Measurements from ENCODE around the gene SOX21. TPM values are rescaled to one million over a fixed set of nuclear protein-coding genes. Genes with fewer than 3 reads are reported as not detected.

SOX21 gene
- total RNA-seq, 1 experiment from 2014 or later, result 3.9 TPM

DNA sequence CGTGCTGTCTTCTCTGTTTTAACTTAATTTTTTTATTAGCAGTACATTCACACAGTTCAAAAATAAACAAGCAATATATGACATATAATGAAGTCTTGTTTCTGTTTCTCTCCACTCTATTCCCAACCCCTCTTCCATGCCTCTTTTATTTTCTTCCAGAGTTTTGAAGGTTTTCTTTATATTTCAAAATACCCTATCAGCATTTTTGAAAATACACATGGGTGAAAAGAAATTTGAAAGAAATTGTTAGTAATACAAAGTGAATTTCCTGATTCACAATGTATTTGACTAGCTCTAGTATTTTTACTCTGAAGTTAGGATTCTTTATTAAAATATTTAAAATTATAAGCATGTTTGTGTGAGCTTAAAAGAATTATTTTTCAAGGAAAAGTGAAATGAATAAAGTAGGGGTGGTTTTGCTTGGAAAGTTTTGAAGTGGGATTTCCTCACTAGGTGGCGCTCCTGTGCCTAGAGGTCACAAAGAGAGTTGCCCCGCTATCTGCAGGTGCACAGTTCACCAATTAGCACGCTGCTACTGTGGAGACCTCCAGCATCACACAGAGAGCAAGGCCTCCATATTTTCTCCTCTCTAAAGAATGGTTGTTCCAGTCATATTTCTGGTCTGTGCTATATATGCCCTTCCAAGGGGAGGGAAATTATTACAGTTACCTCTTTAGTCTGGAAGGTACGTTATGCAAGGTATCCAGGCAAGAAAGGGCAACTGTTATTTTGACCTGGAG lies 37.6 kb downstream of the SOX21 start:
- Histone ChIP-seq H3K27me3 (ENCODE audit: control insufficient read depth, insufficient read depth, low read length) (no peaks in the 10 kb centered on the region), H3K4me3 (ENCODE audit: insufficient read depth, low read depth, low read length) (no peak overlapping the region), H3K36me3 (replicated peaks; ENCODE audit: control insufficient read depth, insufficient read depth, low read length) (no peaks in the 10 kb centered on the region)
- peak; percentile 67 for DNase-seq

DNA sequence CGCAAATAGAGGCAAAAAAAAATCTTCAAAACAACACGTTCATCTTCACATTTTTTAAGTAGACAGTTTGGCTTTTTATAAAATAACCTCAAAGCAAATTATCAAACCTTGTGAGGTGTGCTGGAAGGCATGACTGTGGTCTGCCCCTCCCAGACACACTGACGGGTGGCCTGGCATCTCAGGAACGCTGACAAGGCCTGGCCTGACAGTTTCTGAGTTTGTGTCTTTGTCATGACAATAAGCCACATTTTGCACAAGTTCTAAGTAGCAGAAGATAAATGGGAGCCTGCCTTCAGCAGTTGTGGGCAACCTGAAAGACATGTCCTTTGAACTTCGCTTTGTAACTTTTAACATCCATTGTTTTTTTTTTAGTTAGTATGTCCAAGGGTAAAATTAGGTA lies 38.5 kb downstream of the SOX21 start:
- peak; percentile 32 for DNase-seq
- no peaks in the 10 kb centered on the region for H3K36me3 ChIP-seq (replicated peaks; ENCODE audit: control insufficient read depth, insufficient read depth, low read length)
- H3K27me3 ChIP-seq (ENCODE audit: control insufficient read depth, insufficient read depth, low read length), result no peaks in the 10 kb centered on the region

DNA sequence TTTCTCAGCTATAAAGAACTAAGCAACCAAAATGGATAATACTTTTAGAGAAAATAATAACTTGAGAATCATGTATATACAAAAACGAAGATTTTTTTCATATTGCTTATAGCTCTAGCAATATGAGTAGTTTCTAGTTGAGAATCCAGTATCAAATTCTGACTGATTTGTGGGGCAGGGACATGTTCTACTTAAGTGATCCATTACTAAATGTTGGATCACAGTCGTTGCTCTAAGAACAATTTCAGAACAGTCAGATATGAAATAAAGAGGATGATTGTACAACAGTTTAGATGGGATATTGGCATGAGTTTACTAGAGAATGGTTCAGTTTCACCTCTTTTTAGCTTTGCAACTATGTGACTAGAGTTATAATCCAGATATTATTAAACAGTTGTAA lies 39.9 kb downstream of the SOX21 start:
- Histone ChIP-seq H3K36me3 (replicated peaks; ENCODE audit: control insufficient read depth, insufficient read depth, low read length) (no peaks in the 10 kb centered on the region), H3K27me3 (ENCODE audit: control insufficient read depth, insufficient read depth, low read length) (no peaks in the 10 kb centered on the region), H3K4me3 (ENCODE audit: insufficient read depth, low read depth, low read length) (no peak overlapping the region)
- DNase-seq, result no peak

More for the DNA sequence above, 38.5 kb downstream of the SOX21 start:
- H3K4me3 ChIP-seq (ENCODE audit: insufficient read depth, low read depth, low read length), result no peak overlapping the region

- no peak overlapping the region for H3K4me3 ChIP-seq (ENCODE audit: insufficient read depth, low read depth, low read length)
- H3K27me3 ChIP-seq (ENCODE audit: control insufficient read depth, insufficient read depth, low read length), result no peaks in the 10 kb centered on the region
- DNase-seq, result no peak
- no peaks in the 10 kb centered on the region for H3K36me3 ChIP-seq (replicated peaks; ENCODE audit: control insufficient read depth, insufficient read depth, low read length)
Measured at GRCh38 chr13:94667190-94667589, 45.2 kb downstream of the SOX21 start.

GRCh38 chr13:94666065-94666464 lies 46.3 kb downstream of the SOX21 start:
- Histone ChIP-seq H3K27me3 (ENCODE audit: control insufficient read depth, insufficient read depth, low read length) (no peaks in the 10 kb centered on the region), H3K36me3 (replicated peaks; ENCODE audit: control insufficient read depth, insufficient read depth, low read length) (no peaks in the 10 kb centered on the region), H3K4me3 (ENCODE audit: insufficient read depth, low read depth, low read length) (no peak overlapping the region)
- DNase-seq, result no peak

- no peaks in the 10 kb centered on the region for H3K27me3 ChIP-seq (ENCODE audit: control insufficient read depth, insufficient read depth, low read length)
Measured at GRCh38 chr13:94664889-94665288, 47.5 kb downstream of the SOX21 start.

GRCh38 chr13:94662274-94662945 lies 49.9 kb downstream of the SOX21 start:
- DNase-seq, result no peak
- Histone ChIP-seq H3K36me3 (replicated peaks; ENCODE audit: control insufficient read depth, insufficient read depth, low read length) (no peaks in the 10 kb centered on the region), H3K27me3 (ENCODE audit: control insufficient read depth, insufficient read depth, low read length) (no peaks in the 10 kb centered on the region), H3K4me3 (ENCODE audit: insufficient read depth, low read depth, low read length) (no peak overlapping the region)

More at GRCh38 chr13:94664889-94665288, 47.5 kb downstream of the SOX21 start:
- DNase-seq, result no peak
- no peaks in the 10 kb centered on the region for H3K36me3 ChIP-seq (replicated peaks; ENCODE audit: control insufficient read depth, insufficient read depth, low read length)
- no peak overlapping the region for H3K4me3 ChIP-seq (ENCODE audit: insufficient read depth, low read depth, low read length)

- no peak overlapping the region for H3K4me3 ChIP-seq (ENCODE audit: insufficient read depth, low read depth, low read length)
Measured at GRCh38 chr13:94661406-94661805, 50.9 kb downstream of the SOX21 start.

GRCh38 chr13:94660695-94661326 lies 51.5 kb downstream of the SOX21 start:
- Histone ChIP-seq H3K4me3 (ENCODE audit: insufficient read depth, low read depth, low read length) (no peak overlapping the region), H3K27me3 (ENCODE audit: control insufficient read depth, insufficient read depth, low read length) (no peaks in the 10 kb centered on the region), H3K36me3 (replicated peaks; ENCODE audit: control insufficient read depth, insufficient read depth, low read length) (no peaks in the 10 kb centered on the region)
- DNase-seq, result peak; percentile 13

More at GRCh38 chr13:94661406-94661805, 50.9 kb downstream of the SOX21 start:
- H3K36me3 ChIP-seq (replicated peaks; ENCODE audit: control insufficient read depth, insufficient read depth, low read length), result no peaks in the 10 kb centered on the region
- no peaks in the 10 kb centered on the region for H3K27me3 ChIP-seq (ENCODE audit: control insufficient read depth, insufficient read depth, low read length)
- DNase-seq, result no peak

Other genes with a start within 250 kb of the SOX21 start
- 0.04 TPM in 1 of 2 replicates, not detected in the other for gene DCT, start 232.9 kb downstream of the SOX21 start, total RNA-seq (2014; rRNA removed; shearing (Covaris generic))
- 21.0 and 27.4 TPM in 2 replicates for gene TGDS, start 116.4 kb downstream of the SOX21 start, total RNA-seq (2014; rRNA removed; shearing (Covaris generic))
- 5.6 and 6.7 TPM in 2 replicates for gene GPR180, start 110.7 kb downstream of the SOX21 start, total RNA-seq (2014; rRNA removed; shearing (Covaris generic))

Data from H7 (cell line).